NCI-H748 (cell line): ENCODE data around the gene LSM10.
A peak's percentile ranks its signal among the peaks of the same experiment; 100 is the strongest.

Source experiments
- DNase-seq: peaks from one replicate; lab custom pipeline; 2025; ENCODE audit not compliant: unreplicated experiment; lab: John Stamatoyannopoulos, UW

LSM10 gene

DNA sequence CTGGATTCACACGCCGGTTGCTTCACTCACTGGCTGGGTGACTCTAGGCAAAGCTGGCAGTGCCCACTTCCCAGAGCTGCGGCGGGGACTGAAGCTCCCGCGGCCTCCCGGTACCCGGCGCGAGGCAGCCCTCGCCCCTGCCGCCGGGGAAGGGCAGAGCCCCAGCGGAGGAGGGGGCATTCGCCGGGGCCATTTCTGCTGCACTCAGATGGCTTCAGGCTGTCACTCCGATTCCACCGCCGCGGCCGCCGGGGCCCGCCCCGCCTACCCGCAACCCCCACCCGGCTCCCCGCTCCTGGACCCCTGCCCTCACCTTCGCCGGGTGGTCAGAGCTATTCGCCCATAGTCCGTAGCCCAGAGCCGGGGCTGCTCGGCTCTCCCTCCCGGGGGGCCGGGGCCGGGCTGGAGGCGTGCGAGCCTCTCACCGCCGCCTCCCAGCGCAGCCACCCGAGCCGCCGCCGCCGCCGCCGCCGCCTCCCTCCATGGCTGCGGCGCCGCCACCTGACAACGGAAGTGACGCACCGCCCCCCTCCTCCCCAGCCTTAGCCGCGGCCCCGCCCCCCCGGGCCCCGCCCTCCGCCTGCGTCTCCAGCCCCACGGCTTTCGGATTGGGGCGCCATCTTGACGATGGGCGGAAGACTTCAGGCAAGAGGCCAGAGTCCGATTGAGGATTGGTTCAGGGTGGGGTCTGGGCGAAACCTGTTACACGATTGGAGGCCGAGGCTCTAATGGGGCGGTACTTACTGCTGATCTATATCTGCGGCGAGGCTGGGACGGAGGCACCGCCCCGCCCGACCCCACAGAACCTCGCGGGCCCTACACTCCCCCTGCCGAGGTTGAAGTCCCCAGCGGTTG, 12.1 kb downstream of the LSM10 start, which contains the start of gene STK40:
TSS of gene STK40 (minus strand) at position 515 of the 855 bp plus-strand sequence. CDS start 24,592 bp downstream, outside the sequence.
- DNase-seq = peak; percentile 98

DNA sequence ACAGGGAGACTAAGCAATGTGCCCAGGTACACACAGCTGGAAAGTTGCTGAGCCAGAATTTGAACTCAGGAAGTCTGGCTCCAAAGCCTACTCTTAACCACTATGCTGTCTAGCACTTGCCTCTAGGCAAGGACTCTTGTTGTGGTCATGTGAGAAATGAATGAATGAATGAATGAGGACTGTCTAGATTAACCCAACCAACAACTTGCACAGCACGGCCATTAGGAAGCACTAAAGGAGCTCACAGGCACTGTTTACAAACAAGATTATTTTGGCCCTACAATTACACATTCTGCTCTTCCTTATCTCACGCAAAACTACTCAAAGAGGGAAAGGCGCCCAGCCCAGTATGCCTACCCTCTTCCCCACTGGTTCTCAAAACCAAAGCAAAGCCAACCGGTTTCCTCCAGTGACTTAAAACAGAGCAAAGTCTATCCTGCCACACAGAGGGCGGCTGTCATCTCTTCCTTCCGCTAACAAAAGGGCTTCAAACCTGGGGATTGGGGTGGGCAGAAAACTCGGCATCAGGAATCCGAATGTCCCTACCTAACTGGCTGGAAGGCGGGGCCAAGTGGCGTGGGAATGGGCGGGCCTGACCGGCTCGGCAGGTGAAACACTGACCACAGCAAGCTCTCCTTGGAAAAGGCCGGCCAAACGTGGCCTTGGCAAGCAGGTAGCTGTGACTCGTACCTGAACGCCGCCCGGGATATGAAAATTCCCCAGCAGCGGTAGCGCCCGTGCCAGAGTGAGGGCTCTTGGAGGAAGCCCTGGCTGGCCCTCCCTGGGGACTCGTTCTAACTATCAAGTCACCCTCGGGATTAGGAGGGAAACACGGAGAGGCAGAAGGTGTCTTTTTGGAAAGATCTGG, 12.9 kb downstream of the LSM10 start:
- DNase-seq = peak; percentile 70

DNA sequence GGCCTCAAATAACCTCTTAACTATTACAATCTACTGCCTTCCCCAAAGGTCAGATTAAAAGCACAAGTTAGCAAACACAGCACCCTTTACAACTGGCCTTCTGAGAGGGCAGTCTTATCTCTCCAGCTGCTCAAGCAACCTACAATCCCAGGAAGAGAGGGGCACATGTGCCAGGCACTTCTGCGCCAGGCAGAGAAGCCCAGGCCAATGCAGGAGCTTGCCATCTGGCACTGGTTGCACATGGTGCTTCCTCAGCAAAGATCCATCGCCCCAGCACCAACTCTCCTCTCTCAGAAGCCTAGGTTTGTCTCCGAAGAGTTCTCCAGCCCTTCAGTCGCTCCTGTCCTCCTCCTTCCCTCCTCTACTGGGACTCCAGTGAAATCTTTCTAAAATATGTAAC, 14.5 kb downstream of the LSM10 start:
- DNase-seq = no peak

DNA sequence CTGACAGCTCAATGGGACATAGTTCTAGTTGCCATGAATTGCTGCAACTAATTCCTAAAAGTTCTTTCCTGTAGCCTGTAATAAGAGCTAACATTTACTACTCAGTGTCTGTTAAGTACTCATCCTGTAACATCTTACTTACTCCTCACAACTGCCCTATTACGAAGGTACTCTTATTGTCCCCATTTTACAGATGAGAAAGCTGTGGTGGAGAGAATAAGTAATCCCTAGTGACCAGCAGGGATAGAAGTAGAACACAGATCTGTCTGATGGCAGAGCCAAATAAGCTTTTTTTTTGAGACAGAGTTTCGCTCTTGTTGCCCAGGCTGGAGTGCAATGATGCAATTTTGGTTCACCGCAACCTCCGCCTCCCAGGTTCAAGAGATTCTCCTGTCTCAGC, 15.0 kb downstream of the LSM10 start:
- no peak for DNase-seq

DNA sequence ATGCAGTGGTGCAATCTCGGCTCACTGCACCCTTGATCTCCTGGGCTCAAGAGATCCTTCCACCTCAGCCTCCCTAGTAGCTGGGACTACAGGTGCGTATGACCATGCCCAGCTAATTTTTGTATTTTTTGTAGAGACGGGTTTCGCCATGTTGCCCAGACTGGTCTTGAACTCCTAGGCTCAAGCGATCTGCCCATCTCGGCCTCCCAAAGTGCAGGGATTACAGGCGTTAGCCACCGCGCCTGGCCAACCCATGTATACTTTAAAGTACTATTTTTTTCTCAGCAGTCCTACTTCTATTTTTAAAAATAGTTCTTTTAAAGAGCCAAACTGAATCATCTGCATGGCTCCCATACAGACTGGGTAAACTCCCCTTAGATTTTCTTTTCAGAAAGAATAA, 15.5 kb downstream of the LSM10 start:
- no peak for DNase-seq

DNA sequence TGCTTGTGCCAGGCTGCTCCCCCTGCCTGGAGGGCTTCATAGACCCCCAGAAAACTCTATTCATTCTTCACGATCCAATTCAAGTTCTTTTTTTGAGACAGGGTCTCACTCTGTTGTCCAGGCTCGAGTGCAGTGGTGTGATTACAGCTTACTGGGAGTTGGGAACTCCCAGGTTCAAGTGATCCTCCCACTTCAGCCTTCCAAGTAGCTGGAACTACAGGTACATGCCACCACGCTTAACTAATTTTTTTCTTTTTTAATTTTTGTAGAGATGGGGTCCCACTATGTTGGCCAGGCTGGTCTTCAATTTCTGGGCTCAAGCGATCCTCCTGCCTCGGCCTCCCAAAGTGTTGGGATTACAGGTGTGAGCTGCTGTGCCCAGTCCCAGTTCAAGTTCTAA, 16.3 kb downstream of the LSM10 start:
- no peak for DNase-seq

DNA sequence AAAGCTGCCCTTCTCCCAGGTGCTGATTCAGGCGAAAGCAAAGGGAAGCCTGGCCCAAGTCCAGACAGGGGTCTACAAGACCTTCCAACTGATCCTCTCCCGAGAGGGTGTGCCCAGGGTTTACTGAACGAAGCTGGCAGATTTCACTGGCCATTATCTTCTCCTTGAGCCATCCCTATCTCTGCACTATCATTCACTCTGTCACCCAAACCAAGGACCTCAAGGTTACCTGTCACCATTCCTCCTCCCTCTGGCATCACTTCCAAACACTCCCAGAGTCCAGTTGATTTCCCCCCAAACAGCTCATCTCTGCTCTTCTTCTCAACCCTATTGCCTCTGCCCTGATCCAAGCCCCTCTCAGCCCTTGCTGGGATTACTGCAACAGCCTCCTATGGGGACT, 16.9 kb downstream of the LSM10 start:
- DNase-seq = no peak

DNA sequence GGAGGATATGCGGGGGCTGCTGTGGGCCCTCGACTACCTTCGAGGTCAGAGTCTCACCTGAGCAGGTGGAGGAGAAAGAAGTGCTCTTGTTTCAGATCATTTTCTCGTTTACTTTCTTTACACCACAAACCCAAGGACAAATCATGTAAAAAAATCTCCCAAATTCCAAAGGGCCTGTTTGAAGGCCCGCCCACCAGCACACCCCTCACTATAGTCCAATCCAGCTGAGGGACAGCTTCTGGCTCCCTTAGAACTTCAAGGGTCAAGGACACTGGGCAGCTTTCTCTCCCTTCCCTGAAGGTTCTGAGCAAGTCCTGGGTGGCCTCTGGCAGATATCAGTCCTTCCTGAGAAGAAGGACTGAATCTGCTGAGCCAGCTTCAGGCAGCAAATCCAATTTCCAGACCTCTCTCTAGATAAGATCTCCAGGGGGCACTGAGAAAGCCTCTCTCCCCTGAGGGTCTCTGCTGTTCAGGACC, 17.5 kb downstream of the LSM10 start:
- DNase-seq = no peak

DNA sequence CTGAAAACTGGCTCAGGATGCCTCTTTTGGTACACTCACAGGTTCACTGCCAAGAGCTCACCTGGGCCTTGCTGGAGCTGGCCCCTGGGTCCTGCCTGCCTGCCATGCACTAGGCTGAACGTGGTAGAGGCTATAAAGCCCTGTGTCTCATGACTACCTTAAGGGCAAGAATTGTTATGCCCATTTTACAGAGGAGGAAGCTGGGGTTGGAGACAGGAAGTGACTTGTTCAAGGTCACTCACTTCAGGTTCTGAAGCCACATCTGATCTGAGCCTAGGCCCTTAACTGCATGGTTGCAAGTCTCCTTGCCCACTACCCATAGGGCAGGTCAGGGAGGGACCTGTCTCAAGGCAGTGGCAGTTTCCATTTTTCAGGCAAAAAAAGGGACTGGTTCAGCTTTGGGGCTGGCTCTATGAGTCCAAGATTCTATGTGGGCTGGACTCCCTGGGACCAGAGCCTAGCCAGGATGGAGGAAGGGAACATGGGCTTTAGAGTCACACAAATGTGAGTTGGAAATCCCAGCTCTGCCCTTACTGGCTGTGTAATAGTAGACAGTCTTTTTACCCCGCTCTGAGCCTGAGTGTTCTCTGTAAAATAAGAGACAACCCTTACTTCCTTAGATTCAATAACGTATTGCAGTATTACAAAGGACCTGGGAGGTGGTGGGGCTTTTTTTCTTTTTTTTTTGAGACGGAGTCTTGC, 19.8 kb downstream of the LSM10 start:
- no peak for DNase-seq

DNA sequence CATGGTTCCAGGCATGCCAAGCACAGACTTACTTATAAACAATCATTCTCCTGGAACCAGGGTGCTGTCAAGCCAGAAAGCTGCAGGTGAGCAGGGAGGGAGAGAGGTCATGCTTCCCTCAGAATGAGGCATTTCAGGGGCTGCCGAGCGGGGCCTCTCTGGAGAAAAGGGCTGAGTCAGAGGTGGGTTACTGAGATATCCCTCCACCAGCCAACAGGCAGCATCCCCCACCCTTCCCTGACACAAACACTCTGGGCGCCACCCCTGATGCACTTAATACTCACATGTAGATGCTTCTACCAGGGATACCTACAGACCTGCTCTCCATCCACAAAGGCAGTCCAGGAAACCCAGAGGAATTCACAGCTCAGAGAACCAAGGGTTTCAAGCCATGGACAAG, 25.1 kb downstream of the LSM10 start:
- DNase-seq = no peak

DNA sequence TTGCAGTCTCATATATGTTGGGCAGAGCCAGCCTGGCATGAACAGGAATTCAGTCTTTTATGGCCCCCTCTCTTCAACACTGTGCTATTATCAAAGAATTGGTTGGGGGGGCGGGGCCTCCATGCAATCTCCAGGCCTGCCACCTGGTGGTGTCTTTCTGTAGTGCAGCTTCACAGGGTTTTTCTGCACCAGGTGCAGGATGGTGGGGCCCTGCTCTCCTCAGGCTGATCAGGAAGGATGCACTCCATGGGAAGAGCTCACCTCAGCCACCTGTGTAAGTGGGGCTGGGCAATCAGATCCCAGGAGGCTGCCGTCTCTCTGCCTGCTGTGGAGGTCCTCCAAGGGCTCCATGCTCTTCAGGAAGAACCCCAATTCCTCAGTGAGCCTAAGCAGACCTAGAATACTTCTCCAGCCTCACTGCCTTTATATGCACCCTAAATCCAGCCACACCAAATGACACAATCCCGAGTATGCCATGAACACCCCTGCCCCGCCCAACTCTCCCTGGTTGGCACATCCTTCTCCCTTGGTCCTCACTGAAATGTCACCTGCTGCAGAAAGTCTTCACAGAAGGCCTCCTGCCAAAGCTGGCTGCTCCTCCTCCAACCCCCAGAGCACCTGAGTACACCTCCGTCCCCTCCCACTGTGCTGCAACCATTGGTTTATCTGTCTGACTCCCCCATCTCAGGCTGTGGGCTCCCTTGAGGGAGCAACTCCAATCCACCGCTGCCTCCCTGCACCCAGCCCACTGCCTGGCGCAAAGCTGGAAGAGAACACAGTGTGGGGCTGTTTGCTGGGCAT, 28.4 kb downstream of the LSM10 start:
- peak; percentile 57 for DNase-seq

DNA sequence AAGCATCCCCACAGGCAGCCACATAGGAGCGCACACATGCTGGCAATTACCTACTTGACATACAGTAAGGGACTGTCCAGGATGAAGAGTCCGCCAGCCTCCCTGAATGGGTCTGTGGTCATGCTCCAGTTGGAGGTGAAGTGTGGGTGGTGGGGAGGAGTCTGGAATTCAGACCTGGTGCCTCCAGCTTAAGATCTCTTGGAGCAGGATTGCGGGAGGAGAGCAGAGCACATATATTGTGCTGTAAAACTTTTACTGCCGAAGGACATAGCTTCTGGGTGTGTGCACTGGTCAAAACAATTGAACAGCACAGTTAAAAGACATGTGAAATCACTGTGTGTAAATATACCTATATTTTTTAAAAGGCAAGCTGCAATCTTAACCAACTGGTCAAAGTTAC, 29.9 kb downstream of the LSM10 start:
- no peak for DNase-seq

DNA sequence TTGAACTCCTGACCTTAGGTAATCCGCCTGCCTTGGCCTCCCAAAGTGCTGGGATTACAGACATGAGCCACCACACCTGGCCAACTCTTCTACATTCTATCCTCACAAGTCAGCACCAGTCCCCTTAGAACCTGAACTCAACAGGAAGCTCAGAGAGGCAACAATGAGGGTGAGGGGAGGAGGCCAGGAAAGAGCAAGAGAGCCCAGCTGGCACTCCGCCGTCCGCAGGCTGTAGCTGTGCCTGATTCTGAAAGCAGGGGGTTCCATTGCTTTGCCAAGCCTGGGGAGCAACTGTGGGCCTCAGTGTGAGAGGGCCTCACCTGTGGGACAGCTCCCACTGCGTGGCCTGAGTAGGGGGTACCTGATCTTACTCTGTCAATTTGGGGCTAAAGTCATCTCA, 30.6 kb downstream of the LSM10 start:
- no peak for DNase-seq

DNA sequence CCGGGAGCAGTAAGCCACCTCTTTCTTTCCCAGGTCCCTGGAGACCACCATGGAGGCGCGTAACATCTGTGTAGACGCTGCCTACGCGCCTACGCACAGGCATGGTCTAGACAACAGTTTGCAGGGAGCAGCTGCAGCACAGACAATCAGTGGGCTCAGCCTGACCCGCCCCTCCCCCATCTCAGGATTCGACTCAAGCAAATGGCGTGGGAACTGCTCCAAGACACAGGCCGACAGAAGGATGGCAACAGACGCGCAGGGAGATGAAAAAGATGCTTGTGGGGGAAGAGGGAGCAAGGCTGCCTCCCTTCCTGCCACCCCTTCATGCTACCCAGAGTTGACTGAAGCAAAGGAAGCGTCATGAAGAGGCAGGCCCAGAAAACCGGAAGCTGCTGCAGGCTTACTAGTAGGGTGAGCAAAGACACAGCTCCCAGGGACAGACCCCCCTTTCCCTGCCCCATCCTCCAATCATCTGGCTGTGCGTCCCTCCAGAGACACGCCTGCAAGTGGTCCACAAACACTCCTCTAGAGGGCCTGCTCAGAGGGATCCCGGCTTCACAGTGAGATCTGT, 31.5 kb downstream of the LSM10 start:
- DNase-seq = no peak

DNA sequence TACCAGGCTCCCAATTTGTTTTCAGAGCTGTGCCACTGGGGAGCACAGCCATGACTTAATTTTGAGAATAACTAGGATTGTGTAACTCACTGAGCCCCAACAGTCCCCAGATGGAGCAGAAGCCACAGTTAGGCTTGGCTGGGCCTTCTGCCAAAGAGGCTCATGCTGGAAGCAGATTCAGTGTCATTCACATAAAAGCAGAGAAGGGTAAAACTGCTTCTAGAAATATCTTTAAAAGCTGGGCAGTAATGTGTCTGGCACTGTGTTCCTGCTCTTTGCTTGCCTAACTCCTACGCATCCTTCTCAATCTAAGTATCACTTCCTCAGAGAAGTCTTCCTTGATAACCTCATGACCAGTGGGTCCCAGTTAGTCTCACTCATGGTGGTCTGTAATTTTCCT, 32.3 kb downstream of the LSM10 start:
- no peak for DNase-seq

DNA sequence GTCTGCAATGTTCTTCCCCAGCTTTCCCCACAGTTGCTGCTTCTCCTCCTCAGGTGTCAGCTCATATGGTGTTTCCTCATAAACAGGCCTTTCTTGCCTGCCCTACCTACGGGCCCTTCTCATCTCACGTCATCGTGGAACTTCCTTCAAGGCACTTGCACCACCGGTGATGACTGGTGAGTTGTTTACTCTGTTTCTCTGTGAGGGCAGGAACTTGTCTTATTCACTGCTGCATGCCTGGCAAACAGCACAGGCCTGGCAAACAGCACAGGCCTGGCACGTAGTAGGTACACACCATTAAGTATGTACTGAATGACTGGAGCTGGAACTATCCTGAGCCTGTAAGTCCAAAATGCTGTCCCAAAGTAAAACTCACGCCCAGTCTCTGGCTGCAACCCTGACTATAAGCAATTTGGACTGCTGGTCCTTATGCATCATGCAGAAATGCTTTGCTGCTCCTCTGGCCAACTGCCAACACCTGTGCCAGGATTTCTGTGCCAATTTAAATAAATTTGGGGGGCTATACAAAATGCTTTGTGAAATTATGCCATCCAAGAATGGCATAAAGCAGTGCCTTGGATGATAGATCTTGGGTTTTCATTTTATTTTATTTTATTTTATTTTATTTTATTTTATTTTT, 37.7 kb downstream of the LSM10 start:
- no peak for DNase-seq

DNA sequence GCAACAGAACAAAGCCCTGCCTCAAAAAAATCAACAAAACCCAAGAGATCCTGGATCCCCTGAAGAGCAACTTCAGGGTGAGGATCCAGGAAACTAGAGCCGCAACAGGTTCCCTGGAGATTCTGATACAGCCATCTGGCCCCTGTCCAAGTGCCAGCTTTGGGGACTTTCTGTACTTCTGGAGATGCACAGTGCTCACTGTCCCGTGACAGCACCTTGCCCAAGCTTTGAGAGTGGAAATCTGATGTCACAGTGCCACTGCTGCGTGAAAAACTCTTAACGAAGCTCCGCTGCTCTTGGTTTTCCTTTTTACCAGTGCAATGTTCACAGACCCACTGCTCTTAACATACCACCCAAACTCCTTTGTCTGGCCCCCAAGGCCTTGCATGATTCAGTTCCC, 38.3 kb downstream of the LSM10 start:
- no peak for DNase-seq

DNA sequence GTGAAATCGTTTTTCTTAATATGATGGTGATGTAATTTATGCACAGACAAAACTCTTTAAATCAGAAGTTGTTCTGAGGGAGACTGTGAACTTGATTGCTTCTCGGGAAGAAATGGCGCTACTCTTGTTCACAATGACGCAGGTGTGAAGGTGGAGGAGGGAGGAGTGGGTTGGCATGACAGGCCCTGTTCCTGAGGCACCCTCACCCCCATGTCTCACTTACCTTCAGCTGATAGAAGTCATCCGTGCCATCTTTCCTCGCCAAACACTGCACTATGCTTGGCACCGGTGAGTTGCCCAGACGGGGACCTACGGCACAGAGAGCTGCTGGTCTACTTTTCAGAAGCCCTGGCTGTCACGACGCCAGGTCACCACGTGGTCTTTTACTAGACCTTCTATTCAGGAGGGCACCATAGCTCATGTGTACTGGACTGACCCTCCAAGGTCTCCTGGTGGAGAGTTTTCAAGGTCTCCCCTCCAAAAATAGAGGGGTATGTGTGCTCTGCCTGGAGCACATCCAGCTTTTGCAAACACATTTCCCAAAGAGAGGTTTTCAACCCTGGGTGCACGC, 39.1 kb downstream of the LSM10 start:
- no peak for DNase-seq

DNA sequence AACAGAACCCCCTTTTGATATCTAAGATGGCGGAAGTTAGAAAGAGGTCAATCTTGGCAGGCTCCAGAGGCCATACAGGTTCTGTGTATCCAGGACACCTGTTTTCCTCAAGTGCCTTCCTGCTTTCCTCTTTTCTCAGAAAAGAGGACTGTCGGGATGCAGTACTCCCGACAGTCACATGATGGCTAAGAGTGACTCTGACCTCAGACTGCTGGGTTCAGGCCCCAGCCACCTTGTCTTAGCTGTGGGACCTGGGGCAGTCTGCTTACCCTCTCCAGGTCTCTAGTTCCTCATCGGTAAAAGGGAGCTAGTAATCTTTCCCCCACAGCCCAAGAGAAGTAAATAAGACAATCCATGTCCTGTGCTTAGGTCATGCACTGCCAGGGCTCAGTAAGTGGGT, 41.9 kb downstream of the LSM10 start:
- no peak for DNase-seq
